Measurements from ENCODE around the gene MFSD6.

- TF ChIP-seq CEBPB (IDR thresholded peaks at IDR 0.05) (no peak), TAF1 (IDR thresholded peaks at IDR 0.05; ENCODE audit: low read depth) (no peak), EP300 (IDR thresholded peaks at IDR 0.05; ENCODE audit: borderline replicate concordance) (no peak), EGR1 (IDR thresholded peaks at IDR 0.05) (no peak), REST (IDR thresholded peaks at IDR 0.05; ENCODE audit: low read depth) (no peak), TEAD4 (IDR thresholded peaks at IDR 0.05) (no peak), CREB1 (IDR thresholded peaks at IDR 0.05; ENCODE audit: low read depth) (no peak), USF1 (IDR thresholded peaks at IDR 0.05) (no peak), FOXM1 (IDR thresholded peaks at IDR 0.05; ENCODE audit: borderline replicate concordance, low read depth) (no peak), ZBTB7A (IDR thresholded peaks at IDR 0.05; ENCODE audit: low read depth) (no peak), NFIC (IDR thresholded peaks at IDR 0.05) (no peak), MAX (IDR thresholded peaks at IDR 0.05) (no peak)
Observed at GRCh38 chr2:190459881-190460280, 51.7 kb downstream of the MFSD6 start.

Data from Ishikawa (cell line).